AG04449 (cell line): ENCODE measurements around the gene KRT82.

Source experiments
- CTCF ChIA-PET: fragments of 350-600 bp; formaldehyde crosslinking; extraction: SDS; loops from one replicate; lab custom pipeline; 2021; ENCODE audit warnings: antibody characterized with exemption; lab: Yijun Ruan, JAX
- POLR2A ChIA-PET: fragments of 400-600, 350-600 bp; formaldehyde crosslinking; extraction: SDS; loops from one replicate; lab custom pipeline; 2020; ENCODE audit warnings: antibody characterized with exemption, inconsistent platforms; lab: Yijun Ruan, JAX
- DNase-seq: peaks from one replicate; pipeline ENCODE4 v3.0.0-alpha.2; 2010; ENCODE audit warnings: low read depth, low spot score
- H3K4me3 ChIP-seq: 2 replicates; pipeline ENCODE4 v1.5.1; 2011; ENCODE audit warnings: low read depth, mild to moderate bottlenecking, control low read depth, low read length
- TF ChIP-seq, protein P1 (sequence below): IDR thresholded peaks from one replicate; pipeline ENCODE4 v1.5.1; 2011; ENCODE audit warnings: mild to moderate bottlenecking, moderate library complexity, low read length, control low read depth, inconsistent platforms; ENCODE audit not compliant: insufficient read depth; ENCODE audit errors: missing control alignments

KRT82 gene

DNA sequence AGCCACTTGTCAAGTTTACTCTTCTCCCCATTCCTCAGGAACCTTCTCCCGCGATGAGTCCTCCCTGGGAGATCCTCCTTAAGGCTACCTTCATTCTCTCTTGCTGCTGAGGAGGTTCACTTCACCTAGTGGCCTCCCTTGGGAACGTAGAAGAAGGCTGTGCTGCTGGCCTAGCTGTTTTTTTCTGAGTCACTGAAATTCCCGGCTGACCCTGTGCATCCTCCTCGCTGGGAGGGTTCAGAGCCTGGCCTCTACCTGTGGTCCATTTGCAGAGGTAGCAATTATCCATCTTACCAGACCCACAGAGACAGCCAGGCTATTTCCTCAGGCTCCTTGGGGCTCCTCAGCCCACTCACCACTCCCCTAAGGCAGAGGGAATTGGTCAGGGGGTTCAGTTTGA is 4.6 kb downstream of the KRT82 start:
- ChIA-PET POLR2A (no interaction called here), CTCF (interaction anchor here (1.0 to 1.5 kb wide), 4 partner anchors 10 to 483 kb away, joined by 3 to 6 read pairs (median 4); no protein-coding TSS in a partner anchor)
- DNase-seq: no peak
- TF ChIP-seq, protein P1, sequence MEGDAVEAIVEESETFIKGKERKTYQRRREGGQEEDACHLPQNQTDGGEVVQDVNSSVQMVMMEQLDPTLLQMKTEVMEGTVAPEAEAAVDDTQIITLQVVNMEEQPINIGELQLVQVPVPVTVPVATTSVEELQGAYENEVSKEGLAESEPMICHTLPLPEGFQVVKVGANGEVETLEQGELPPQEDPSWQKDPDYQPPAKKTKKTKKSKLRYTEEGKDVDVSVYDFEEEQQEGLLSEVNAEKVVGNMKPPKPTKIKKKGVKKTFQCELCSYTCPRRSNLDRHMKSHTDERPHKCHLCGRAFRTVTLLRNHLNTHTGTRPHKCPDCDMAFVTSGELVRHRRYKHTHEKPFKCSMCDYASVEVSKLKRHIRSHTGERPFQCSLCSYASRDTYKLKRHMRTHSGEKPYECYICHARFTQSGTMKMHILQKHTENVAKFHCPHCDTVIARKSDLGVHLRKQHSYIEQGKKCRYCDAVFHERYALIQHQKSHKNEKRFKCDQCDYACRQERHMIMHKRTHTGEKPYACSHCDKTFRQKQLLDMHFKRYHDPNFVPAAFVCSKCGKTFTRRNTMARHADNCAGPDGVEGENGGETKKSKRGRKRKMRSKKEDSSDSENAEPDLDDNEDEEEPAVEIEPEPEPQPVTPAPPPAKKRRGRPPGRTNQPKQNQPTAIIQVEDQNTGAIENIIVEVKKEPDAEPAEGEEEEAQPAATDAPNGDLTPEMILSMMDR: no peak
- H3K4me3 ChIP-seq: no peak overlapping the region

DNA sequence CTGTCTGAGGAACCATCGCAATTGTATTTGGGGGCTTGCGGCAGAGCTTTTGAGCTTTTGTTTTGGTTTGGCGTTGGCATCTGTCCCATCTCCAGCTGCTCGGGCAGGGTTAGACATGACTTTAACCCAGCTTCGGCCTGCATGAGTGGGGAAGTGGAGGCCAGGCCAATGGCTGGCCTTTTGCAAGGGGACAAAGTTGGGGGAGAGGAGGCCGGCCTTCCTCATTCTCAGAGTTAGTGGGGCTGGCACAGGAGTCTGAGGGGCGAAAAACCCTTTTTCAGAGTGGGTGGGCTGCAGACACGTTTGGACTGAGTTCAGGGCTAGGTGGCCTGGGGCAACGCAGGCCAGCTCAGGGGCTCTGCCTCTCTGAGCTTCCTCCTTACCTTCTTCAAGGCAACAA is 5.2 kb downstream of the KRT82 start:
- DNase-seq: no peak
- CTCF ChIA-PET: interaction anchor here (0.9 to 1.5 kb wide), 5 partner anchors 9 to 483 kb away, joined by 3 to 5 read pairs (median 3); no protein-coding TSS in a partner anchor
- no peak overlapping the region for H3K4me3 ChIP-seq
- TF ChIP-seq, protein P1: no peak
- POLR2A ChIA-PET: no interaction called here

DNA sequence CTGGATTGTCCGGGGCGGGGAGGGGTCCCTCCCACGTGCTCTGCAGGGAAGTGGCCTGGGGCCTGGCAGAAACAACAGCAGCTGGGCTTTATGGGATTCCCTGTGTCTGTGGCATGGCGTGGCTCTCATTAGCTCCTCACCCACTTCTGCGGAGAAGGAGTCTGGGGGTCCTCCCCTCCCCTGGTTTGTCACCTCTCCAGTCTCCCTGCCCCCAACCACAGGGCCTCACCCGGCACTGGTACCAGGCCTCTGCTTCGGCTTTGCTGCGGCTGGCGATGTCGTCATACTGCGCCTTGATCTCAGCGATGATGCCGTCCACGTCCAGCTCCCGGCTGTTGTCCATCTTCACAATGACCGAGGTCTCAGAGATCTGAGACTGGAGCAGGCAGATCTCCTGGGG is 6.4 kb downstream of the KRT82 start:
- H3K4me3 ChIP-seq: no peak overlapping the region
- DNase-seq: no peak
- TF ChIP-seq, protein P1: no peak
- CTCF ChIA-PET: interaction anchor here (0.7 to 2.7 kb wide), 4 partner anchors 8 to 38 kb away, joined by 3 to 9 read pairs (median 4); no protein-coding TSS in a partner anchor
- POLR2A ChIA-PET: no interaction called here

DNA sequence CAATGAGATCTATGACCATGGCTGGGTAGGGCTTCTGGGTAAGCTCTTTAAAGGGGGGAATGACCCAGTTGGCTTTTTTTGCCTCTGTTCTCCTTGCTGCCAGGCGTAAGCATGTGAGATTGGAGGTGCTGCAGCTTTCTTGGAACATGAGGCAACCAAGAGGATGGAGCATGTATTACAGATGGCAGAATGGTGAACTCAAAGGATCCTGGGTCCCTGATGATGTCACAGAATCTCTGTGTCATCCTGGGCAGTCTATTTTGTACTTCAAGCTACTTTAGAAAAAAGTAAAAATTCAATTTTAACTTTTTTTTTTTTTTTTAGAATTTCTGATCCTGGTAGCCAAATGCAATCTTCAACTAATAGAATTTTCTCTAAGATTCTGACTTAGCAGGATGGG is 8.0 kb downstream of the KRT82 start:
- H3K4me3 ChIP-seq: no peak overlapping the region
- POLR2A ChIA-PET: no interaction called here
- TF ChIP-seq, protein P1: no peak
- CTCF ChIA-PET: interaction anchor here (0.8 to 2.7 kb wide), 6 partner anchors 12 to 481 kb away, joined by 3 to 9 read pairs (median 4); no protein-coding TSS in a partner anchor
- no peak for DNase-seq

DNA sequence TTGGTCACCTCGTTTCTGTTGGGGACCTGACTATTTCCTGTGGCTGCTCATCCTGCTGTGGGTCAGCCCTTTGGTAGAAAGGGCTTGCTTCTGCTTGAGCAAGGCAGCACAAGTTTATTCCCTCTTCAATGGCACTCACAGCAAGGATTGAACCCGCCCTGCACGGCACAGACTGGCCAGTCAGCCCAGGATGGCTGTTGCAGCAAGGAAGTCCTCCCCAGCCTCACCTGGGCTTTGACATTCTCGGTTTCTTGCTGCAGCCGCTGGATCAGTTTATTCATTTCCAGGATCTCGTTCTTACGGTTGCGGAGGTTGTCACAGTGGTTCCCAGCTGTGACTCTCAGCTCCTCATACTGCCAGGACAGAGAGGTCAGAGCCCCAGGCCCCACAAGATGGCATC is 9.5 kb downstream of the KRT82 start:
- DNase-seq: no peak
- TF ChIP-seq, protein P1: no peak
- H3K4me3 ChIP-seq: no peak overlapping the region
- ChIA-PET POLR2A (no interaction called here), CTCF (interaction anchor here (0.7 to 7.1 kb wide), 8 partner anchors 18 to 483 kb away, joined by 3 to 66 read pairs (median 3); no protein-coding TSS in a partner anchor)

DNA sequence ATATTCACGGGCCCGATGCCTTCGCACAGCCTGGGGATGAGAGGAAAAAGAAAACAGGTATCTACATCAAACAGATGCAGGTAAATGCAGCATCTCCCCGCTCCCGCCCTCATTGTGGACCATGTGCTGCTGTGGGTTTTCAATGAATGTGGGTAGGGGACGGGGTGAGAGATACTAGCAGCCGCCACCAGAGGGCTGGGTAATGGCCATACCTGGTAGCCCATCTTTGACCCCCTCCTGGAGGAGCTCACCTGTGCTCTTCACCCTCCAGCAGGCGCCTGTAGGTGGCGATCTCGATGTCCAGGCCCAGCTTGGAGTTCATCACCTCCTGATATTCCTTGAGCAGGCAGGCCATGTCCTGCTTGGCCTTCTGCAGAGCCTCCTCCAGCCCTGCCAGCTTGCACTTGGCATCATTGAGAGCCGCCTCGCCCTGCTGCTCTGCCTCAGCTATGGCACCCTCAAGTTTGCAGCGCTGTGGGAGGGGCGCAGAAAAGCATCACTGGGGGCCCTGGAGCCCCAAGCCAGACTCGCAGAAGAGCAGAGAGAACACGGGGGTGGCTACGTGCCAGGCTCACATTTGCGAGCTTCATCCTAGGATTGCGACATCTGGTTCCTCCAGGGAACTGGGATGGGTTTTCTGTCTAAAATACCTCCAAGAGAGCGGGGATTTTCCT is 10.2 kb downstream of the KRT82 start:
- ChIA-PET POLR2A (no interaction called here), CTCF (interaction anchor here (0.7 to 7.1 kb wide), 14 partner anchors 9 to 484 kb away, joined by 3 to 66 read pairs (median 4); partner anchors contain the start of gene KRT84)
- DNase-seq: peak; percentile 33

More for the DNA sequence above, 10.2 kb downstream of the KRT82 start:
- TF ChIP-seq, protein P1: peak; percentile 2
- H3K4me3 ChIP-seq: no peak overlapping the region
